BE2C (cell line): Measurements from ENCODE around the gene NFKBIA.

ENCODE experiments used
- DNase-seq: peaks from one replicate; pipeline ENCODE4 v3.0.0-alpha.2; 2020
- H3K27me3 ChIP-seq: fragments of 250-450 bp; sonication (Bioruptor Pico); 2 replicates; pipeline ENCODE4 v1.5.1; 2020; ENCODE audit warnings: mild to moderate bottlenecking
- H3K36me3 ChIP-seq: fragments of 250-450 bp; sonication (Bioruptor Pico); 2 replicates; pipeline ENCODE4 v1.5.1; 2020; ENCODE audit warnings: mild to moderate bottlenecking
- H3K4me1 ChIP-seq: fragments of 250-450 bp; sonication (Bioruptor Pico); 2 replicates; pipeline ENCODE4 v1.5.1; 2020
- H3K4me3 ChIP-seq: 2 replicates; pipeline ENCODE4 v1.5.1; 2011; ENCODE audit warnings: low read depth, low read length
- H3K9me3 ChIP-seq: fragments of 250-450 bp; sonication (Bioruptor Pico); 2 replicates; pipeline ENCODE4 v1.5.1; 2020
- TF ChIP-seq, protein P1 (sequence below): IDR thresholded peaks from 2 replicates; pipeline ENCODE4 v1.5.1; 2012; ENCODE audit warnings: mild to moderate bottlenecking, low read depth, low read length

NFKBIA gene

DNA sequence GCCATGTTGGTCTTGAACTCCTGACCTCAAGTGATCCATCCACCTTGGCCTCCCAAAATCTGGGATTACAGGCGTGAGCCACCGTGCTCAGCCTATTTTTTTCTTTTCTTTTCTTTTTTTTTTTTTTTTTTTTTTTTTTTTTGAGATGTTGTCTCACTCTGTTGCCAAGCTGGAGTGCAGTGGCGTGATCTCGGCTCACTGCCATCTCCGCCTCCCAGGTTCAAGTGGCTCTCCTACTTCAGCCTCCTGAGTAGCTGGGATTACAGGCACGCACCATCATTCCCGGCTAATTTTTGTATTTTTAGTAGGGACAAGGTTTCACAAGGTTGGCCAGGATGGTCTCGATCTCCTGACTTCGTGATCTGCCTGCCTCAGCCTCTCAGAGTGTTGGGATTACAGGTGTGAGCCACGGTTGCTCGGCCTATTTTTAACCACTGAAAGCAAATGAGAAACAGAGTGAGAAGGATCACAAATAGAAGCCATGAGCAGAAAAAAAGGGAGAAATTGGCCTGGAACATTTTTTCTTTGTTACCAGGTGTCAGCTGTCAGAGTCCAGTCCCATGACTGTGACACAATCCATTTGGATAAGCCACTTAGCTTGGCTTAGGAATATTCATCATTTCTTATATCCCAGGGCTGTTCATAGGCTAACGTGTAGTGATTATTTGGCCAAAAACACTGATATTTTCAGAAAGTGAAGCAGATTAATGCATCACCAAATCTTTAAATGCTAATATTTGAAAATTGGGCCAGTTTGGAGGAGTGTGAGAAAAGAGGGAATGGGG lies 7.9 kb upstream of the NFKBIA start:
- TF ChIP-seq, protein P1, sequence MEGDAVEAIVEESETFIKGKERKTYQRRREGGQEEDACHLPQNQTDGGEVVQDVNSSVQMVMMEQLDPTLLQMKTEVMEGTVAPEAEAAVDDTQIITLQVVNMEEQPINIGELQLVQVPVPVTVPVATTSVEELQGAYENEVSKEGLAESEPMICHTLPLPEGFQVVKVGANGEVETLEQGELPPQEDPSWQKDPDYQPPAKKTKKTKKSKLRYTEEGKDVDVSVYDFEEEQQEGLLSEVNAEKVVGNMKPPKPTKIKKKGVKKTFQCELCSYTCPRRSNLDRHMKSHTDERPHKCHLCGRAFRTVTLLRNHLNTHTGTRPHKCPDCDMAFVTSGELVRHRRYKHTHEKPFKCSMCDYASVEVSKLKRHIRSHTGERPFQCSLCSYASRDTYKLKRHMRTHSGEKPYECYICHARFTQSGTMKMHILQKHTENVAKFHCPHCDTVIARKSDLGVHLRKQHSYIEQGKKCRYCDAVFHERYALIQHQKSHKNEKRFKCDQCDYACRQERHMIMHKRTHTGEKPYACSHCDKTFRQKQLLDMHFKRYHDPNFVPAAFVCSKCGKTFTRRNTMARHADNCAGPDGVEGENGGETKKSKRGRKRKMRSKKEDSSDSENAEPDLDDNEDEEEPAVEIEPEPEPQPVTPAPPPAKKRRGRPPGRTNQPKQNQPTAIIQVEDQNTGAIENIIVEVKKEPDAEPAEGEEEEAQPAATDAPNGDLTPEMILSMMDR = no peak
- DNase-seq = no peak
- H3K36me3 ChIP-seq = no peaks in the 10 kb centered on the region; the same call in 1 of the 2 replicates

GRCh38 chr14:35410858-35411257 lies 6.3 kb upstream of the NFKBIA start:
- Histone ChIP-seq H3K4me3 (no peak overlapping the region), H3K9me3 (no peaks in the 10 kb centered on the region), H3K27me3 (no peaks in the 10 kb centered on the region), H3K36me3 (no peaks in the 10 kb centered on the region; the same call in 1 of the 2 replicates), H3K4me1 (peaks cover 15% of the 10 kb centered on the region)
- TF ChIP-seq, protein P1 = no peak
- DNase-seq = no peak

More for the DNA sequence above, 7.9 kb upstream of the NFKBIA start:
- H3K9me3 ChIP-seq = no peaks in the 10 kb centered on the region
- no peaks in the 10 kb centered on the region for H3K27me3 ChIP-seq
- no peak overlapping the region for H3K4me3 ChIP-seq
- H3K4me1 ChIP-seq = peaks cover 14% of the 10 kb centered on the region

DNA sequence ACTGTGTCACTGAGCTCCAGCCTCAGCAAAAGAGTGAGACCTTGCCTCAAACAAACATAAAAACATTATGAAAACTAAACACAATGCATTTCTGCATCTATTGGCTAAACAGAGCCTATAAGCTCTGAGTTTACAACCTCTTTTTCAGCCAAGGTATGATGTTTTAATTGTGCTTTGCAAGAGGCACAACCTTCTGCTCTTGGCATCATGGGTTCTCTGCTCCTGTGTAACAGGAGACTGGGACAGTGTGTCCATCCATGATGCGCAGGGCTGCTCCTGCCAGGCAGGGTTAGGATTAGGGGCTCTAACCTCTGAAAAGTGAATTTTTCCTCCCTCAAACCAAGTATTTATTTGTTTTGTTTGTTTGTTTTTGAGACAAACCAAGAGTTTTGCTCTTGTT lies 5.0 kb upstream of the NFKBIA start:
- DNase-seq = no peak
- no peaks in the 10 kb centered on the region for H3K27me3 ChIP-seq
- H3K36me3 ChIP-seq = no peaks in the 10 kb centered on the region; the same call in 1 of the 2 replicates
- no peaks in the 10 kb centered on the region for H3K9me3 ChIP-seq
- H3K4me1 ChIP-seq = peaks cover 19% of the 10 kb centered on the region
- H3K4me3 ChIP-seq = no peak overlapping the region
- TF ChIP-seq, protein P1 = no peak

DNA sequence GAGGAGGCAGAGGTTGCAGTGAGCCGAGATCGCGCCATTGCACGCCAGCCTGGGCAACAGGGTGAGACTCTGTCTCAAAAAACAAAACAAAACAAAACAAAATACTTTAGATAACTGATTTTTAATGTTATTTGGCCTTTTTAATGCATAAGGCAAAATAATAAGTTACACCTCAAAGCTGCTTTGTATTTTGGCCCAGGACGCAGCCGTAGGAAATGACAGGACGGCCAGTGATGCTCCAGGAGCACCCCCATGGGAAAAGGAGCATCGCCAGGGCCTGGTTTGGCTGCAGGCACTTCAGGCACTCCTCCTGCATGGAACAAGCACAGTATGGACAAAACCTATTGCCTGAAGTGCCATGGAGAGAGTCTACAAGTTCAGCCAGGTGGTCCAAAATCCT lies 3.5 kb upstream of the NFKBIA start:
- no peaks in the 10 kb centered on the region for H3K9me3 ChIP-seq
- TF ChIP-seq, protein P1 = no peak
- DNase-seq = no peak
- H3K27me3 ChIP-seq = no peaks in the 10 kb centered on the region
- H3K4me1 ChIP-seq = peaks cover 18% of the 10 kb centered on the region
- H3K36me3 ChIP-seq = peaks cover 7% of the 10 kb centered on the region
- no peak overlapping the region for H3K4me3 ChIP-seq

DNA sequence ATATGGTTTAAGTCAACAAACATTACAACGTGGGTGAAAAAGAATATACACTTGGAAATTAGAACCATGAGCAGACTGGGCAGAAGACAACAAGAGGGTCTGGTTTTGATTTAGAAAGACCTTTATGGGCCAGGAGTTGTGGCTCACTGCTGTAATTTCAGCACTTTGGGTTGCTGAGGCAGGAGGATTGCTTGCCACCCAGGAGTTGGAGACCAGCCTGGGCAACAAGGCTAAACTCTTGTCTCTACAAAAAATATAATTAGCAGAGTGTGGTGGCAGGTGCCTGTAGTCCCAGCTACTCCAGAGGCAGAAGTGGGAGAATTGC lies 2.7 kb upstream of the NFKBIA start:
- H3K4me3 ChIP-seq = no peak overlapping the region
- peaks cover 14% of the 10 kb centered on the region for H3K36me3 ChIP-seq
- H3K4me1 ChIP-seq = peaks cover 15% of the 10 kb centered on the region
- no peak for DNase-seq
- H3K27me3 ChIP-seq = no peaks in the 10 kb centered on the region
- H3K9me3 ChIP-seq = no peaks in the 10 kb centered on the region
- TF ChIP-seq, protein P1 = no peak

GRCh38 chr14:35406506-35407305 lies 2.2 kb upstream of the NFKBIA start:
- no peak for DNase-seq
- H3K36me3 ChIP-seq = peaks cover 20% of the 10 kb centered on the region
- no peaks in the 10 kb centered on the region for H3K27me3 ChIP-seq
- no peak overlapping the region for H3K4me3 ChIP-seq
- TF ChIP-seq, protein P1 = peak; percentile 84
- H3K9me3 ChIP-seq = no peaks in the 10 kb centered on the region
- peaks cover 15% of the 10 kb centered on the region for H3K4me1 ChIP-seq
